H9 (cell line): ENCODE data around the gene TRMT11. TPM values are rescaled to one million over a fixed set of nuclear protein-coding genes. Genes with fewer than 3 reads are reported as not detected.

Source experiments
- DNase-seq: peaks from one replicate; pipeline ENCODE4 v3.0.0-alpha.2; 2017
- H2AFZ ChIP-seq: one replicate; pipeline ENCODE4 v1.6.1; 2013; ENCODE audit warnings: mild to moderate bottlenecking, low read length, control low read depth, moderate library complexity
- H2AK5ac ChIP-seq: 2 replicates; pipeline ENCODE4 v1.6.1; 2013; ENCODE audit warnings: low read length, control low read depth, mixed read lengths; ENCODE audit not compliant: insufficient read length
- H2BK120ac ChIP-seq: one replicate; pipeline ENCODE4 v1.6.1; 2013; ENCODE audit warnings: low read depth, mild to moderate bottlenecking, low read length, control low read depth, inconsistent platforms; ENCODE audit not compliant: poor library complexity, severe bottlenecking
- H2BK12ac ChIP-seq: 2 replicates; pipeline ENCODE4 v1.6.1; 2013; ENCODE audit warnings: low read length, control low read depth, mixed read lengths, low read depth; ENCODE audit not compliant: insufficient read length
- H2BK15ac ChIP-seq: 2 replicates; pipeline ENCODE4 v1.6.1; 2013; ENCODE audit warnings: low read depth, low read length, control low read depth
- H2BK20ac ChIP-seq: one replicate; pipeline ENCODE4 v1.6.1; 2013; ENCODE audit warnings: low read depth, mild to moderate bottlenecking, low read length, control low read depth, inconsistent platforms; ENCODE audit not compliant: poor library complexity, severe bottlenecking
- H2BK5ac ChIP-seq: 2 replicates; pipeline ENCODE4 v1.6.1; 2013; ENCODE audit warnings: low read length, control low read depth, mixed read lengths; ENCODE audit not compliant: insufficient read length
- H3K14ac ChIP-seq: 2 replicates; pipeline ENCODE4 v1.6.1; 2013; ENCODE audit warnings: low read length, control low read depth; ENCODE audit not compliant: insufficient read depth
- H3K18ac ChIP-seq: 2 replicates; pipeline ENCODE4 v1.6.1; 2013; ENCODE audit warnings: low read depth, mild to moderate bottlenecking, mixed read lengths, low read length, control low read depth; ENCODE audit not compliant: insufficient read length
- H3K23ac ChIP-seq: 2 replicates; pipeline ENCODE4 v1.6.1; 2013; ENCODE audit warnings: low read length, control low read depth, mixed read lengths, low read depth; ENCODE audit not compliant: insufficient read length
- H3K23me2 ChIP-seq: 2 replicates; pipeline ENCODE4 v1.6.1; 2013; ENCODE audit warnings: low read depth, mild to moderate bottlenecking, mixed read lengths, low read length, control low read depth; ENCODE audit not compliant: insufficient read length, poor library complexity, severe bottlenecking
- H3K27ac ChIP-seq: 2 replicates; pipeline ENCODE4 v1.5.1; 2013; ENCODE audit warnings: low read length, control low read depth, mixed read lengths, low read depth; ENCODE audit not compliant: insufficient read length
- H3K27me3 ChIP-seq: 2 replicates; pipeline ENCODE4 v1.6.1; 2013; ENCODE audit warnings: low read length, control low read depth, inconsistent platforms; ENCODE audit not compliant: insufficient read depth
- H3K4ac ChIP-seq: 2 replicates; pipeline ENCODE4 v1.6.1; 2013; ENCODE audit warnings: low read depth, mild to moderate bottlenecking, control low read depth, inconsistent platforms, low read length, moderate library complexity
- H3K4me1 ChIP-seq: 2 replicates; pipeline ENCODE4 v1.6.1; 2013; ENCODE audit warnings: low read length, control low read depth, inconsistent platforms; ENCODE audit not compliant: insufficient read depth
- H3K4me2 ChIP-seq: 2 replicates; pipeline ENCODE4 v1.6.1; 2013; ENCODE audit warnings: low read length, control low read depth, mixed read lengths; ENCODE audit not compliant: insufficient read length, insufficient read depth
- H3K56ac ChIP-seq: 2 replicates; pipeline ENCODE4 v1.6.1; 2013; ENCODE audit warnings: low read depth, mild to moderate bottlenecking, mixed read lengths, low read length, control low read depth; ENCODE audit not compliant: insufficient read length
- H3K79me1 ChIP-seq: 2 replicates; pipeline ENCODE4 v1.6.1; 2013; ENCODE audit warnings: low read depth, mild to moderate bottlenecking, moderate library complexity, low read length, control low read depth, inconsistent platforms; ENCODE audit not compliant: insufficient read depth, poor library complexity, severe bottlenecking
- H3K79me2 ChIP-seq: 2 replicates; pipeline ENCODE4 v1.6.1; 2013; ENCODE audit warnings: low read length, control low read depth, inconsistent platforms; ENCODE audit not compliant: insufficient read depth
- H3K9ac ChIP-seq: 2 replicates; pipeline ENCODE4 v1.6.1; 2013; ENCODE audit warnings: low read length, control low read depth, mixed read lengths; ENCODE audit not compliant: insufficient read length; ENCODE audit errors: extremely low read depth
- H3K9me3 ChIP-seq: one replicate; pipeline ENCODE4 v1.6.1; 2013; ENCODE audit warnings: low read depth, low read length, inconsistent platforms; ENCODE audit not compliant: control insufficient read depth
- H3T11ph ChIP-seq: one replicate; pipeline ENCODE4 v1.6.1; 2013; ENCODE audit warnings: mild to moderate bottlenecking, low read length, control low read depth, inconsistent platforms
- H4K20me1 ChIP-seq: one replicate; pipeline ENCODE4 v1.6.1; 2013; ENCODE audit not compliant: control insufficient read depth, insufficient read length, insufficient read depth
- H4K5ac ChIP-seq: 2 replicates; pipeline ENCODE4 v1.6.1; 2013; ENCODE audit warnings: low read depth, mild to moderate bottlenecking, mixed read lengths, low read length, control low read depth; ENCODE audit not compliant: insufficient read length
- H4K8ac ChIP-seq: replicated peaks from 2 replicates; pipeline ENCODE4 v1.6.1; 2013; ENCODE audit warnings: low read length, control low read depth, mixed read lengths, low read depth; ENCODE audit not compliant: insufficient read length
- H4K91ac ChIP-seq: 2 replicates; pipeline ENCODE4 v1.6.1; 2013; ENCODE audit warnings: low read depth, mild to moderate bottlenecking, moderate library complexity, mixed read lengths, low read length, control low read depth; ENCODE audit not compliant: insufficient read length
- H3K27ac Mint-ChIP-seq, 3 experiments: 2 replicates in 2 of 3; 3 replicates in 1 of 3; pipeline ENCODE4 v1.8.0; 2020 to 2021; ENCODE audit warnings: mixed read lengths in 3 of 3, mild to moderate bottlenecking in 1 of 3, moderate library complexity in 1 of 3
- H3K27me3 Mint-ChIP-seq: 2 replicates; pipeline ENCODE4 v1.8.0; 2021; ENCODE audit warnings: low read depth, mild to moderate bottlenecking, moderate library complexity, mixed read lengths
- H3K36me3 Mint-ChIP-seq, 3 experiments: 2 replicates in 2 of 3; 3 replicates in 1 of 3; pipeline ENCODE4 v1.8.0; 2020 to 2021; ENCODE audit warnings: low read depth in 3 of 3, mixed read lengths in 3 of 3; ENCODE audit not compliant: insufficient read depth in 1 of 3
- H3K4me1 Mint-ChIP-seq, 2 experiments: 2 replicates each; pipeline ENCODE4 v1.8.0; 2020; ENCODE audit warnings: mixed read lengths in 2 of 2
- H3K4me3 Mint-ChIP-seq, 2 experiments: 2 replicates in 1 of 2; 3 replicates in 1 of 2; pipeline ENCODE4 v1.8.0; 2020 to 2021; ENCODE audit warnings: mild to moderate bottlenecking in 2 of 2, mixed read lengths in 2 of 2, moderate library complexity in 1 of 2
- H3K9me3 Mint-ChIP-seq, 2 experiments: 2 replicates in 1 of 2; 3 replicates in 1 of 2; pipeline ENCODE4 v1.8.0; 2020; ENCODE audit warnings: mild to moderate bottlenecking in 2 of 2, mixed read lengths in 2 of 2, moderate library complexity in 1 of 2
- WGBS: extraction: QIAGEN DNeasy Blood & Tissue Kit; methylation state at CpG from one replicate; pipeline ENCODE4 v1.1.7; 2013; ENCODE audit warnings: missing lambda C conversion rate, low lambda C conversion rate, mixed read lengths; ENCODE audit not compliant: insufficient read length; ENCODE audit errors: extremely low coverage; 5-methylcytosine and 5-hydroxymethylcytosine counted together
- total RNA-seq: library from RNA; stranded (reverse); gene quantifications from 2 replicates; pipeline ENCODE4 v1.2.1, GENCODE V29; 2021
- TF ChIP-seq, protein P1 (sequence below): fragments of 200-600 bp; sonication (generic); conservative IDR thresholded peaks from 3 replicates; pipeline ENCODE4 v1.8.0; 2021; ENCODE audit warnings: antibody characterized with exemption, mild to moderate bottlenecking

The TRMT11 gene
- total RNA-seq, 1 experiment from 2014 or later = 31.1 TPM

DNA sequence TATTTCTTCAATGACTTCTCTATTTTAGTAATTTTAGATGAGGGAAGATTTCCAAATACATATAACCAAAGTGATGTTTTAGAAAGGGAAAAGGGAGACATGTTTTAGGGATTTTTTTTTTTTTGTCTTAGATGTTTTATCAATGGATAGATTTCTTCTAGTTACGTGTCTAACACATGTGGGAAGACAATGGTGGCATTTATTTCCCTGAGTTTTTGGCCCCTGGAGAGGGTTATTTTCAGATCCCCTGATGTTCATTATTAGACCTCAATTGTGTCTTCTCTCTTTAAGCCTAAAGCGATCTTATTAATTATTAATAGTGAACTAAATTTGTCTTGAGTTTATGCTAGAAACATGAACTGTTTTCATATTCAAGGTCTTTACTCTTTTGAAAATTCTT, 30.3 kb downstream of the TRMT11 start:
- H2BK120ac ChIP-seq = no peak overlapping the region
- no peak for DNase-seq
- no CpG with 5 or more reads among the region's 2 CpGs for WGBS
- H3K4me1 ChIP-seq = no peaks in the 10 kb centered on the region
- no peaks in the 10 kb centered on the region for H3K79me1 ChIP-seq
- no peak overlapping the region for H3K56ac ChIP-seq
- H2BK12ac ChIP-seq = no peak overlapping the region
- no peaks in the 10 kb centered on the region for H3K9me3 Mint-ChIP-seq
- no peak overlapping the region for H3K4me2 ChIP-seq
- no peak overlapping the region for H2BK15ac ChIP-seq
- H3K27me3 ChIP-seq = no peaks in the 10 kb centered on the region
- H3K9ac ChIP-seq = no peak overlapping the region
- no peak overlapping the region for H4K8ac ChIP-seq
- H3K4me1 Mint-ChIP-seq = no peaks in the 10 kb centered on the region
- no peak overlapping the region for H2AK5ac ChIP-seq
- no peak overlapping the region for H4K5ac ChIP-seq
- no peak overlapping the region for H3K4me3 Mint-ChIP-seq
- no peak overlapping the region for H4K91ac ChIP-seq
- H2BK20ac ChIP-seq = no peak overlapping the region
- no peak overlapping the region for H3T11ph ChIP-seq
- no peak overlapping the region for H3K23ac ChIP-seq
- H3K79me2 ChIP-seq = no peaks in the 10 kb centered on the region
- no peak overlapping the region for H3K27ac Mint-ChIP-seq
- H2AFZ ChIP-seq = no peak overlapping the region
- no peaks in the 10 kb centered on the region for H3K9me3 ChIP-seq
- H3K27ac ChIP-seq = no peak overlapping the region
- H2BK5ac ChIP-seq = no peak overlapping the region
- peaks cover 21 to 75% (median 72%) of the 10 kb centered on the region in 3 experiments; a peak in 6 of 7 replicates for H3K36me3 Mint-ChIP-seq
- TF ChIP-seq, protein P1, sequence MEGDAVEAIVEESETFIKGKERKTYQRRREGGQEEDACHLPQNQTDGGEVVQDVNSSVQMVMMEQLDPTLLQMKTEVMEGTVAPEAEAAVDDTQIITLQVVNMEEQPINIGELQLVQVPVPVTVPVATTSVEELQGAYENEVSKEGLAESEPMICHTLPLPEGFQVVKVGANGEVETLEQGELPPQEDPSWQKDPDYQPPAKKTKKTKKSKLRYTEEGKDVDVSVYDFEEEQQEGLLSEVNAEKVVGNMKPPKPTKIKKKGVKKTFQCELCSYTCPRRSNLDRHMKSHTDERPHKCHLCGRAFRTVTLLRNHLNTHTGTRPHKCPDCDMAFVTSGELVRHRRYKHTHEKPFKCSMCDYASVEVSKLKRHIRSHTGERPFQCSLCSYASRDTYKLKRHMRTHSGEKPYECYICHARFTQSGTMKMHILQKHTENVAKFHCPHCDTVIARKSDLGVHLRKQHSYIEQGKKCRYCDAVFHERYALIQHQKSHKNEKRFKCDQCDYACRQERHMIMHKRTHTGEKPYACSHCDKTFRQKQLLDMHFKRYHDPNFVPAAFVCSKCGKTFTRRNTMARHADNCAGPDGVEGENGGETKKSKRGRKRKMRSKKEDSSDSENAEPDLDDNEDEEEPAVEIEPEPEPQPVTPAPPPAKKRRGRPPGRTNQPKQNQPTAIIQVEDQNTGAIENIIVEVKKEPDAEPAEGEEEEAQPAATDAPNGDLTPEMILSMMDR = no peak
- H3K23me2 ChIP-seq = no peaks in the 10 kb centered on the region
- H3K27me3 Mint-ChIP-seq = no peaks in the 10 kb centered on the region
- no peak overlapping the region for H3K4ac ChIP-seq
- H4K20me1 ChIP-seq = peaks cover 3% of the 10 kb centered on the region
- H3K18ac ChIP-seq = no peak overlapping the region
- no peak overlapping the region for H3K14ac ChIP-seq
